Ovary (tissue), 3 donors: ENCODE results near the gene MAFG.

Source experiments
- CTCF ChIP-seq, 3 donors: fragments of 450-650 bp in 2 of 3; fragments of 200-600 bp in 1 of 3; IDR thresholded peaks; one replicate each; pipeline versions ENCODE4 v1.5.1 to v1.8.0; 2016 to 2022; ENCODE audit warnings: antibody characterized with exemption in 3 of 3, mild to moderate bottlenecking in 1 of 3
- POLR2A ChIP-seq: fragments of 450-650 bp; IDR thresholded peaks from one replicate; pipeline ENCODE4 v1.6.1; 2017; ENCODE audit warnings: antibody characterized with exemption, mild to moderate bottlenecking, moderate library complexity
- donor health status: DM: no; HTN: no; CAD: no.

GRCh38 chr17:81955058-81955681 lies 27.6 kb upstream of the MAFG start:
- TF ChIP-seq CTCF (IDR thresholded peaks at IDR 0.05) (no peak), POLR2A (no peak)
